ENCODE data around the gene STK24.
"Not testable (repeated sequence)": the region's sequence is repeated elsewhere in the genome, so short reads cannot be mapped to it uniquely, and the experiment has no call there.

The STK24 gene

GRCh38 chr13:98576963-98577835 is at the start of gene STK24:
Gene STK24 (minus strand): TSS chr13:98577107. CDS start chr13:98576786, 321 bp downstream.
- no peak for DNase-seq

- no peak for DNase-seq
Measured at GRCh38 chr13:98626298-98626935, 49.5 kb upstream of the STK24 start.

- not testable (repeated sequence) for DNase-seq
Measured at GRCh38 chr13:98624589-98624988, 47.7 kb upstream of the STK24 start.

- no peak for DNase-seq
Measured at GRCh38 chr13:98622931-98623331, 46.0 kb upstream of the STK24 start.

GRCh38 chr13:98619556-98619955 is 42.6 kb upstream of the STK24 start:
- DNase-seq = no peak

GRCh38 chr13:98615595-98615994 is 38.7 kb upstream of the STK24 start:
- not testable (repeated sequence) for DNase-seq

- DNase-seq = no peak
Measured at GRCh38 chr13:98613591-98613990, 36.7 kb upstream of the STK24 start.

GRCh38 chr13:98609756-98610155 is 32.8 kb upstream of the STK24 start:
- no peak for DNase-seq

GRCh38 chr13:98606296-98606695 is 29.4 kb upstream of the STK24 start:
- no peak for DNase-seq

GRCh38 chr13:98599502-98600328 is 22.8 kb upstream of the STK24 start:
- no peak for DNase-seq

- DNase-seq = no peak
Measured at GRCh38 chr13:98598043-98598442, 21.1 kb upstream of the STK24 start.

- no peak for DNase-seq
Measured at GRCh38 chr13:98595134-98595533, 18.2 kb upstream of the STK24 start.

- no peak for DNase-seq
Measured at GRCh38 chr13:98592362-98592732, 15.4 kb upstream of the STK24 start.

- DNase-seq = no peak
Measured at GRCh38 chr13:98591721-98592361, 14.9 kb upstream of the STK24 start.

- DNase-seq = not testable (repeated sequence)
Measured at GRCh38 chr13:98590471-98590870, 13.6 kb upstream of the STK24 start.

GRCh38 chr13:98589516-98589915 is 12.6 kb upstream of the STK24 start:
- DNase-seq = not testable (repeated sequence)

GRCh38 chr13:98586400-98587345 is 9.8 kb upstream of the STK24 start:
- no peak for DNase-seq

- DNase-seq = no peak
Measured at GRCh38 chr13:98585946-98586345, 9.0 kb upstream of the STK24 start.

GRCh38 chr13:98585398-98585754 is 8.5 kb upstream of the STK24 start:
- no peak for DNase-seq

GRCh38 chr13:98584668-98585397 is 7.9 kb upstream of the STK24 start:
- DNase-seq = no peak

- DNase-seq = no peak
Measured at GRCh38 chr13:98582947-98583346, 6.0 kb upstream of the STK24 start.

Data from NCI-H1694 (cell line).